Neural crest cell (in vitro differentiated cells): Measurements from ENCODE around the gene CACNA2D2. TPM values are rescaled to one million over a fixed set of nuclear protein-coding genes. Genes with fewer than 3 reads are reported as not detected.

Experiments used
- DNase-seq: peaks from one replicate; pipeline ENCODE4 v3.0.0; 2021; ENCODE audit warnings: low read depth, mixed read lengths, low spot score
- H3K27ac Mint-ChIP-seq: one replicate; pipeline ENCODE4 v1.8.0; 2021; ENCODE audit warnings: mild to moderate bottlenecking, mixed read lengths; ENCODE audit not compliant: unreplicated experiment
- H3K27me3 Mint-ChIP-seq: 2 replicates; pipeline ENCODE4 v1.8.0; 2021; ENCODE audit warnings: low read depth, mild to moderate bottlenecking, mixed read lengths
- H3K36me3 Mint-ChIP-seq: 2 replicates; pipeline ENCODE4 v1.8.0; 2021; ENCODE audit warnings: low read depth, mild to moderate bottlenecking, mixed read lengths
- H3K4me1 Mint-ChIP-seq: 2 replicates; pipeline ENCODE4 v1.8.0; 2021; ENCODE audit warnings: mixed read lengths
- H3K4me3 Mint-ChIP-seq: one replicate; pipeline ENCODE4 v1.8.0; 2021; ENCODE audit warnings: mild to moderate bottlenecking, mixed read lengths
- H3K9me3 Mint-ChIP-seq: 2 replicates; pipeline ENCODE4 v1.8.0; 2021; ENCODE audit warnings: mixed read lengths
- CTCF ChIP-seq: fragments of 200-600 bp; sonication (generic); conservative IDR thresholded peaks from 2 replicates; pipeline ENCODE4 v1.5.0; 2021; ENCODE audit warnings: antibody characterized with exemption, mild to moderate bottlenecking
- total RNA-seq: library from RNA; stranded (reverse); gene quantifications from 2 replicates; pipeline ENCODE4 v1.2.1, GENCODE V29; 2021

The CACNA2D2 gene
- total RNA-seq, 1 donor from 2014 or later, result 8.7 TPM

DNA sequence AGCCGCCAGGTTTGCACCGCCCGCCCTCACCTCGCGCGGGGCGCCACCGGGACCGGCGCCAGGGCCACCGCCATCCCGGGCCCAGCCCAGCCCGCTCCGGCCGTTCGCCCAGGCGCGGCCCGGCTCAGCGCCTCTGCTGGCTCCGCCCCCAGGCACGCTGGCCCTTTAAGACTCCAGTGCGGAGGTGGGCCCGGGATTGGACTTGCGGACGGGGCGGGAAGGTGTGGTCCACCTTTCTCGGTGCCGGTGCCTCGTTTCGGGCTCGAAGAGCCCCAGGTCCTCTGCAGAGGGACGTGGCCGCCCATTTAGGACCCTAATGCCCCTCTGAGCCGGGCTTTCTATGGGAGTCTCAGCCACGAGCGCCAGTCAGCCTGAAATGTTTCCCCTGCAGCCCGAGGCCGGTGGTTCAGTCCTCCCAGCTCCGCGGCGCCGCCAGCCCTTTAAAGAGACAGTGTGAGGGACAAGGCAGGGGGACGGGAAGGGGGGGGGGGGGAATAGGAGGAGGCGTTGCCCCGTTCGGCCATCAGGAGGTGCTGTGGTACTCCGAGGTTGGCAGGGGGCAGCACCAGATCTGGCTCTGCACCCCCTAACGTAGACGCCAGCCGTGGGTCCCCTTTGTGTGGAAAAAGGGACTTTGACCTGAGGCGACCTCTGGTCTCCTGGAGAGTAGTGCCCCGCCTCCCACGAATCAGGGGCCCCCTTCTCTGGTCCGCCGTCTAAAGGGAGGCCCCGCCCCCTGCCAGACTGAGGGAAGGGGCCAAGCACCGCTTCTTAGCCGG is 181.9 kb downstream of the CACNA2D2 start:
- H3K4me1 Mint-ChIP-seq, result peaks cover 53% of the 10 kb centered on the region
- H3K9me3 Mint-ChIP-seq, result no peaks in the 10 kb centered on the region

DNA sequence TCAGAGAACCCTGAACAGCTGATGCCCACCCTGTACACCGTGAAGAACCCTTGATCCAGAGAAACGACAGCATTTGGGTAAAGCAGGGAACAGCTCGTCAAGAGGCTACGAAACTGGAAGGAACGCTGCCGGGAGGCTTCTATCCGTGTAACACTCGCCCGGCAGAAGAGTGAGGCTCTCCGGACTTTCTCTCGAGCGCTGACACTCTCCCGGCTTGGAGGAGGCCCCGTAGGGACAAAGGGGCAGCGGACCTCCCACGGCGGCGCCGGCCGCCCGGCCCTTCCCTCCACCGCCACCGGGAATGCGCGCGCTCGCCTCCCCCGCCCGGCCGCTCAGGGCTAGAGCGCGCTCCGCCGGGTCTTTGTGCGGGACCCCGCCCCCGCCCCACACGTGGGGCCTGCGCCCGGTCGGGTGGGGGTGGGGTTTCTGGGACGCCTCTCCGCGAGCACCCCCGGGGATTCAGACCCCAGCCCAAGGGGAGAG is 182.5 kb downstream of the CACNA2D2 start:
- H3K27ac Mint-ChIP-seq, result peak overlapping the region; percentile 96
- peak overlapping the region; percentile 99 for H3K4me3 Mint-ChIP-seq
- DNase-seq, result peak; percentile 76
- peaks cover 16% of the 10 kb centered on the region for H3K36me3 Mint-ChIP-seq
- no peak for TF ChIP-seq CTCF
- H3K4me1 Mint-ChIP-seq, result peaks cover 53% of the 10 kb centered on the region
- H3K27me3 Mint-ChIP-seq, result no peaks in the 10 kb centered on the region
- no peaks in the 10 kb centered on the region for H3K9me3 Mint-ChIP-seq

More for the DNA sequence above, 181.9 kb downstream of the CACNA2D2 start:
- peak; percentile 85 for DNase-seq
- Mint-ChIP-seq H3K4me3 (peak overlapping the region; percentile 94), H3K36me3 (peaks cover 12% of the 10 kb centered on the region), H3K27me3 (no peaks in the 10 kb centered on the region), H3K27ac (peak overlapping the region; percentile 100)
- peak; percentile 73 for TF ChIP-seq CTCF

DNA sequence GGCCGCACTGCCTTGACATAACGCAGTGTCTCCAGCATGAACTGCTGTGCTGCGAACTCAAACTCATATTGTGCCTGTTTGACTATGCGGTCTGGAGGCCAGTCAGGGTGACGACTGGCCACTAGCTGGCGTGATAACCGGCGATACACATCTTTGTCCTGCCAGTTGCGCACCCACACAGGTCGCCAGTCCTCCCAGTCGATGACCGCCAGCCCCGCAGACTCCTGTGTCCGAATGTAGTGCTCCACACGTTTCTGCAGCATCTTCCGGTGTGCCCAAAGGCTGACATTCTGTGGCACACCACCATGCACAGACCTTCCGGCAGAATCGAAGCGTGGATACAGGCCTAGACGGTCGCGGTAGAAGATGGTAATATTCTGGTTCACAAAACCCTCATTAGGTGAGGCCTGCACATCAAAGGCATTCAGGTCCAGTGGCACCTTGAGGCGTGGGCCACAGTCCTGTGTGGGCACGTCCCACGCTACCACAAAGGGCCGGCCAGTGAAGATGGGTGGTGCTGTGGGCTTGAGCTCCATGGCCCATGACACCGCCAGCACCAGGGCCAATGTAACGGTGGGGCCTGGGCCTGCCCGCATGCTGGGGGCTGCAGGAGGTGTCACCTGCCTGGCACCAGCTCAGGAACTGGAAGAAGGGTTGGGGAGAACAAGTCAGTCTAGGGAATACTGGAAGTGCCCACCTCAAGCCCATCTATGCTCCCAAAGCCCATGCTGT is 183.4 kb downstream of the CACNA2D2 start:
- no peak for TF ChIP-seq CTCF
- Mint-ChIP-seq H3K36me3 (peaks cover 19% of the 10 kb centered on the region), H3K4me1 (peaks cover 53% of the 10 kb centered on the region), H3K27me3 (no peaks in the 10 kb centered on the region), H3K9me3 (no peaks in the 10 kb centered on the region), H3K4me3 (peak overlapping the region; percentile 99), H3K27ac (peak overlapping the region; percentile 96)
- DNase-seq, result no peak

DNA sequence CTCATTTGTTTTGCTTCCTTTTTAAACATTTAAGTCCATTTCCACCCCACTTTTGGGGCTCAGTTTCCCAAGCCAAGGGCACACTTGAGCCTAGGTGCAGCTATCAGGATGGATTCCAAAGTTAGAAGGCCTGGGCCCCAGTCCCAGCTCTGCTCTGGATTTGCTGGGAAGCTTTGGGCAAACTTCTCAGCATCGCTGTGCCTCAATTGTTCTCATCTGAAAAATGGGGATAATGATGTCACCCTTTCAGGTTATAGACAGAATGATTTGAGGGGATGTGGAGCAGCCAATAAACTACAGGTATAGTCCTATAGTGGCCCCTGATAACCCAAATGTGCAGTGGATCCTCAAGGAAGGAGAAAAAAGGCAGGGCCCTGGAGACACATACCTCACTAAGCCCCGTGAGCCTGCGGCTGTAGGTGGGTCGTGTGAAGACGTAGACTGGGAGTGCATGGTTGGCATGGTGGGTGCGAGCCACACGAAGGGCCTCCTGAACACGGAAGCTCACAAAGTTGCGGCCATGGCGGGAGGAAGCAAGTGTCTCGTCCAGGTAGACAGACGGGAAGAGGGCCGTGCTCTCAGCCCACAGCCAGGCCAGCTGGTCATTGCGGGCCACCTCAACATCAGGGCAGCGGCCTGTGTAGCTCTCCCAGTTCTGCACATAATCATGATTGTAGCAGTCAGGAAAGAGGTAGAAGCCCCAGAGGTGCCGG is 184.1 kb downstream of the CACNA2D2 start:
- H3K9me3 Mint-ChIP-seq, result no peaks in the 10 kb centered on the region
- no peaks in the 10 kb centered on the region for H3K27me3 Mint-ChIP-seq
- DNase-seq, result no peak
- H3K4me1 Mint-ChIP-seq, result peaks cover 46% of the 10 kb centered on the region
- peak overlapping the region; percentile 99 for H3K4me3 Mint-ChIP-seq
- no peak overlapping the region for H3K27ac Mint-ChIP-seq
- peaks cover 22% of the 10 kb centered on the region for H3K36me3 Mint-ChIP-seq
- no peak for TF ChIP-seq CTCF

GRCh38 chr3:50318615-50319014 is 184.8 kb downstream of the CACNA2D2 start:
- no peak for TF ChIP-seq CTCF
- Mint-ChIP-seq H3K4me1 (peaks cover 43% of the 10 kb centered on the region), H3K9me3 (no peaks in the 10 kb centered on the region), H3K27me3 (no peaks in the 10 kb centered on the region), H3K4me3 (peak overlapping the region; percentile 82), H3K36me3 (peaks cover 29% of the 10 kb centered on the region), H3K27ac (no peak overlapping the region)
- no peak for DNase-seq
